HG03108 (cell line): Measurements from ENCODE around the gene INPP5B.
"Not testable (repeated sequence)": the region's sequence is repeated elsewhere in the genome, so short reads cannot be mapped to it uniquely, and the experiment has no call there.

Source experiments
- ATAC-seq: cut with Tn5 transposase; IDR thresholded peaks from one replicate; pipeline ENCODE4 v1.9.1; 2021; ENCODE audit warnings: moderate library complexity; ENCODE audit not compliant: unreplicated experiment

The INPP5B gene

DNA sequence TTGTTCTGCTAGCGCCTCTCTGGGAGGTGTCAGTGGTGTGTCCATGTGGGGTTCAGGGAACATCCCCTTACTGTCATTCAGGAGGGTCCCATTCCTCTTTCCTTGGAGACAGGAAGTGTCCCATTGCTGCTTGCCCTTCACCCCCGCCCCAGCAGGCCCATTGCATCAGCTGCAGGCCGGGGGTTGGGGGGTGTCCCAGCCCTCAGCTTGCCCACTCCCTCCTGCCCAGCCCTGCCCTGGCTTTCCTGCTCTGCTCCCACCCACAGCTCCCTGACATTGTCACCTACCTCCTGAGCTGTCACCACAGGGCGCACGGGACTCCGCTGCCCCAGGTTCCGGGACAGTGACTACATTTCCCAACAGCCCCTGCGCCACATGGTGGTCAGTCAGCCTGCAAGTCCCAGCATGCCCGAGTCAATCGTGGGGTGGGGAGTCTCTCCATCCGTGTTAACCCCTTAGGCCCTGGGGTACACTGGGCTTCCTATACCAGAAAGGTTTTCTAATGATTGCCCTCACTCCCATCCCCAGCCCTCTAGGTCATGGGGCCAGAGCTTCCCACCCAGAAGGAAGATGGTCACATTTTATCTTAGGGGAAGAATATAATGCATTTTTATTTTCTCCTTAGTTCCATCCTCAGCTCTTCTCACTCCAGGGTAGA, at the start of gene INPP5B:
TSS of gene INPP5B (minus strand) at position 351 of the 658 bp plus-strand sequence. CDS start 745 bp downstream, outside the sequence.
- peak; percentile 80 for ATAC-seq

DNA sequence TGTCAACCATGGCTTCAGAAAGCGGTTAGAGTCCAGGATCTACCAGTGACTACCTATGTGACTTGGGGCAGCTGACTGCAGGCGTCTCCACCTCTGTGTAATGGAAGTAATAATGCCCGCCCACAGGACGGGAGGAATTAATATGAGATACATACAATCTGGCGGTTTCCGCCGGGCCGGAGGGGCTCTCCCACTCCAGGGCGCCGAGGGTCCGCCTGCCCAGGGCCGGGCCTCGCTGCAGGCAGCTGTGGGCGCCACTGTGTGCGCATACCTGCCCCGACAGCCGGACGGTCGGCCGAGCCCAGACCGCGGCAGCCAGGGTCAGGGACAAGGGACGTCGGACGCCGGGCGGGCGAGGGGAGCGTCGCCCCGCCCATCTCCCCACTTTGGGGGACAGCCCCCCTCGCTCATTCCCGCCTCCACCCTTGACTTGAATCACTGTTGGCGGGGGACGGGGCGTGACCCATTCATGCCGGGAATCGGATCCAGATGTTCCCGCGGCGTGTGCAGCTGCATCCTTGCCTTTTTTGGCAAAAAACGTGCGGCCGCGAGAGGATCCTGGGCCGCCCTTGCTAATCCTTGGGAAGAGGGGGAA, 49.0 kb upstream of the INPP5B start:
- no peak for ATAC-seq

GRCh38 chr1:37994886-37995566, 48.2 kb upstream of the INPP5B start:
- no peak for ATAC-seq

GRCh38 chr1:37989361-37989930, 42.6 kb upstream of the INPP5B start:
- peak; percentile 13 for ATAC-seq

DNA sequence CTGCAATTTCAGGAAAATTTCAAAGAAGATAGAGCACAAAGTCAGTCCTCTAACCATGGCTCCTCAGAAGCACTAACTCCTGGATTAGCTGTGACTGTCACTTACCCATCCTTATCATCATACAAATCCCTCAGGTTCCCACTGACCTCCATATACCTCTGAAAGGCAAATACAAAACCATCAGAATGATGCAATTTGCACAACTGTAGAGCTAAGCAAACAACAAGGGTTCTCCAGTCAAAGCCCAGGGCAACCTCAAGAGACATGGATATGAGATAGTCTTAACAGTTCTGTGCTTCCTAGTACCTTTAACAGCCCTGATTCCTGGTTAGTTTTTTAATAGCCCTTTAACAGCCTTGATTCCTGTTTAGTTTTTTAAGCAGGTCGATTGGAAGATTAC, 40.8 kb upstream of the INPP5B start:
- no peak for ATAC-seq

- no peak for ATAC-seq
Observed at GRCh38 chr1:37983546-37983945, 36.7 kb upstream of the INPP5B start.

DNA sequence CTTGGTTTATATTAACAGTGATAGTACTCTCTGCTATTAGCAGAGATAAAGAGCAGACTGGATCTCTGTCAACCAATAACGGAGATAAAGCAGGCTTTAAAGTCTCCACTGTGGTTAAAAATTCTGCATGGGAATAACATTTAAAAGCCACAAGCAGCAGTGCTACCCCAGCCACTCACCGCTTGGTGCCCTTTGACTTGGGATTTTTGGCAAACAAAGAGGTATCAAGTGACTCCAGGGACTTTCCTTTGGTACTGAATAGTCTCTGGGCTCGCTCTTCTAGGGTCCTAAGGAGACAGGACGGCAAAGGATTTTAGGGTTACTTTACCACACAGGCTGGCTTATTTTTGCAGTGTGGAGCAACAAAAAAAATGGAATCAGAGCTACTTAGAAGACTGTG, 31.7 kb upstream of the INPP5B start:
- no peak for ATAC-seq

DNA sequence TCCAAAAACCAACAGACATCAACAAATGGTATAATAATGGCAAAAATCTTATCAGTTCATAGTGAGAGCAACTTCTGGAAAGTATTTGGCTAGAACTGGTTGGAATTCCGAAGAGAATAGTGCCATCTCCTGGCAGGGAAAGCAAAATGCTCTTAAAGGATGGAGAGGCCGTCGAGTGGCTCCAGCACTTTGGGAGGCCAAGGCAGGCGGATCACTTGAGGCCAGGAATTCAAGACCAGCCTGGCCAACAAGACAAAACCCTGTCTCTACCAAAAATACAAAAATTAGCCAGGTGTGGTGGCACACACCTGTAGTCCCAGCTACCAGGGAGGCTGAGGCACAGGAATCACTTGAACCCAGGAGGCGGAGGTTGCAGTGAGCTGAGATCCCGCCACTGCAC, 28.2 kb upstream of the INPP5B start:
- not testable (repeated sequence) for ATAC-seq

DNA sequence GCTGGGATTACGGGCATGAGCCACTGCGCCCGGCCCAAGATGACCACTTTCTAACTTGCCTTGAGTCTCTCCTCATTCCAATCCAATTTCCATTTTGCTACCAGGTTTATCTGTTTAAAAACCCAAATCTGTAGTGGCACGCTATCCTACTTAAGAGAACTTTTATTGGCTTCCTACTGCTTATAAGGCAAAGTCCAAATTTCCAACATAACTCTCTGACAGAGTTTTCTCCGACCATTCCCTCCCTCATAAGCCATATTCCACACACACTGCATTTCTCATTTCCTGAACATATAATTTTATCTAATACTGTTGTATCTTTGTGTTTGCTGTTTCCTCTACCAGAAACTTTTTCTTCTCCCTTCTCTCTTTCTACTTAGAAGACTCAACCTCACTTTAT, 27.7 kb upstream of the INPP5B start:
- ATAC-seq = no peak

- ATAC-seq = not testable (repeated sequence)
Observed at GRCh38 chr1:37973684-37974083, 26.8 kb upstream of the INPP5B start.

DNA sequence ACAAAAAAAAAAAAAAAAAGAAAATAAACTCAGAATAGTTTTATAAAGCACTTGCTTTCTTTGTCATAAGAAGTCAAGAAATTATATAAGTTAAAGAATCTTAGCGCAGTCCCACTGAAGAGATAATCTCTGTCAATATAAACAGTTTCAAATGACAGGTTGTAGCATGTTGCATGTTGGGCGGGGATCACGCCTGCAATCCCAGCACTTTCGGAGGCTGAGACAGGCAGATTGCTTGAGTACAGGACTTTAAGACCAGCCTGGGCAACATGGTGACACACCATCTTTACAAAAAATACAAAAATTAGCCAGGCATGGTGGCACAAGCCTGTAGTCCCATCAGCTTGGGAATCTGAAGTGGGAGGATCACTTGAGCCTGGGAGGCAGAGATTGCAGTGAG, 18.4 kb upstream of the INPP5B start:
- ATAC-seq = no peak

- ATAC-seq = not testable (repeated sequence)
Observed at GRCh38 chr1:37964106-37964505, 17.3 kb upstream of the INPP5B start.

DNA sequence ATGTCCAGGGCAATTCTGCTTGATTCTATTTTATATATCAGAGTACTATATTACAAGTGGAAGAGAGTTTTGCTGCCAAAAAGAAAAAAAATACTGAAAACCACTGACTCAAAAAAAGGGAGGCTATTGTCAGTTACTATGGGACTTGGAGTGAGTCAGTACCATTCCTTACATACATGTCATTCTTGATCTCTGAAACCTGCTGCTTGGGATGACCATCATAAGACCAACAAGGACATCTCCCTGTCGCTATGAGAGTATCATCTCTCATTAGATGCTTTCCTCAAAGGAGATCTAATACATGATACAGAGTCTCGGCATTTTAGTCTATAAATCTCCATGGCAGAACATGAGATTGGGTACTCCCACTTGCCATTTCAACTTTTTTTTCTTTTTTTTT, 11.8 kb upstream of the INPP5B start:
- no peak for ATAC-seq

DNA sequence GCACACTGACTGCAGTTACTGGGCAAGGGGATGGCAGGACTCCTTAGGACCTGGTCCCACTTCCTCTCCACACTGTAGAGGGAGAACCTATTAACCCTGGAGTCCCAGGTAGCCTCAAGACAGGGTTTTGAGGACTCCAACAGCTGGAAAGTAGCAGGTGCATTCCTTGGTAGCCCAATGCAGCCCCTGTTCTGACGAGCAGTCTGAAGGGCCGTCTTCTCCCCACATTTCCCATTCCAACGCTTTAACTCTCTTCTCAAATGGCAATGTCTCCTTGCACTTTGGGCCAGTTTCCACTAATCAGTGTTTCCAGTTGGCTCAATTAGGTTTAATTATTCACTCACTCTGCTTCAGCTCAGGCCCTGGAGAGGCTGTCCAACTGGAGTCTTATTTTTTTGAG, 8.8 kb upstream of the INPP5B start:
- ATAC-seq = no peak

- no peak for ATAC-seq
Observed at GRCh38 chr1:37954316-37954971, 7.6 kb upstream of the INPP5B start.

- no peak for ATAC-seq
Observed at GRCh38 chr1:37952738-37953137, 5.9 kb upstream of the INPP5B start.

GRCh38 chr1:37951783-37952624, 5.2 kb upstream of the INPP5B start:
- no peak for ATAC-seq

GRCh38 chr1:37951041-37951782, 4.4 kb upstream of the INPP5B start:
- ATAC-seq = no peak

DNA sequence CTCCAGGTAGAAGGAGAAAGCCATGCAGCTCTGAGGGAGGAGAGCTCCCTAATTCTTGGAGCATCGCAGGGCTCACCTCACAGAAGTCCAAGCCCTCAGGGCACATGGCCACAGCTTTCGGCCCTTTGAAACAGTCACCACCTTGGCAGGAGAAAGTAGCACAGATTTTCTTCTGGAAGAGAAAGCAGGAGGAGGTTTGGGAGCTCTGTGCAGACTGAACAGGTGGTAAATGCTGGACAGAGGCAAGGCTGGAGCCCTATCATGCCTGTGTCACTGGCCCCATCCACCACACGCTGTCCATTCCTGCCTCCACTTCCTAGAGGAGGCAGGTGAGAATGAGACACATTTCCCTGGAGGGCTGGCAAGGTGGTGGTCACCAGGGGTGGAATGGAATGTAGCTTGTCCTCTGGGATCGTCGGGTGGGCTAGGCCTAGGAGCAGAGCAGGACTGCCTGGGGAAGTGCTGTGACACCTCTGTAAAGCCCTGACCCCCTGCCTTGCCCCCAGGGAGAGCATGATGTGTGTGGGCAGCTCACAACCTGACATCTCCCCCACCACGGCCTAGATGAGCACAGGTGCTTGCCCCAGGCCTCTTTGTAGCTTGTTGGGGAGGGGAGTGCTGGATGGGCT, 2.8 kb upstream of the INPP5B start:
- no peak for ATAC-seq
